GM10248 (cell line): ENCODE data around the gene PPDPF.
"Not testable (repeated sequence)": the region's sequence is repeated elsewhere in the genome, so short reads cannot be mapped to it uniquely, and the experiment has no call there.

Source experiments
- CTCF ChIA-PET: fragments of 300-600 bp; sonication (Branson Sonifier 250); formaldehyde crosslinking; extraction: SDS; loops from one replicate; lab custom pipeline; 2021; ENCODE audit warnings: antibody characterized with exemption; lab: Yijun Ruan, JAX
- POLR2A ChIA-PET: fragments of 350-650 bp; sonication (Branson Sonifier 250); formaldehyde crosslinking; extraction: SDS; loops from one replicate; lab custom pipeline; 2020; ENCODE audit warnings: antibody characterized with exemption; lab: Yijun Ruan, JAX
- DNase-seq: peaks from one replicate; pipeline ENCODE4 v3.0.0; 2012; ENCODE audit errors: extremely low spot score
- TF ChIP-seq, protein P1 (sequence below): IDR thresholded peaks from 2 replicates; pipeline ENCODE4 v1.5.1; 2012; ENCODE audit warnings: mild to moderate bottlenecking, low read depth; ENCODE audit errors: extremely low read depth, missing control alignments, control extremely low read depth

The PPDPF gene

DNA sequence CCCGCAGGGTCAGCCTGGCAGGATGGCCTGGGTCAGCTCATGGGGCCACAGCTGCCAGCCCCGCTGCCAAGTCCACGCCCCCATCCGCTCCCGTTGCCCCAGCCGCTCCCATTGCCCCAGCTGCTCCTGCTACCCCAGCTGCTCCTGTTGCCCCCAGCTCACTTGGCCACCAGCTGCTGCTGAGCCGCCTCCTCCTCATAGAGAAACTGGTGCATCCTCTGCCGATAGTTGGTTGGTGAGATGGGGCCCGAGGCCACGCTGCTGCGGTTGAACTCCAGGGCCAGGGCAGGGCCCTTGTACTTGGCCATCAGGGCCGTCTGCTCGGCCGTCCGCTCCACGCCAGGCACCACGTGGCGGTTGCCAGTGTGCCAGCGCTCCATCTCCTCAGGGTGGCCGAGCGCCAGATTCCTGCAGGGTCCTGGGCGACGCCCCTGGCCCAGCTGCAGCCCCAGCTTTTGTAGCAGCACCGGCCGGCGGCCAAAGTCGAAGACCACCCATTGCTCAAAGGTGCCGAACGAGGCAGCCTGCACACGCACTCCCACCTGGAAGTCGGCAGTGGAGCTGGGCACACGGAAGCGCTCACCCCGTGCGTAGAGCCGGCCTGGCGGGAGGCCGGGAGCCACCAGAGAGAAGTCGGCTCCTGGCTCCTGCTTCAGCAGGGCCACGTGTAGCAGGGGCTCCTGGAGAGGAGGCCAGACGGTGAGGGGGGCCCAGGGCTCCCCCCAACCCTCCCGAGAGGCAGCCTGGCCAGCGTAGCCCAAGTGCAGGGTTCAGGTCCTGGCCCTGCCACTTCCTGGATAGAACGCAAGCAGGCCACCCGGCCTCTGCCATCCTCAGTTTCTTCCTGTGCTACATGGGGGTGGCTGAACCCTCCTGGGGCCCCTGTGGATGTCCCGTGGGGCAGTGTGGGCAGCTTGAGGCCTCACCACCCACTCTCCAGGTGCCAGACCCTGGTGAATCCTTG is 48.7 kb downstream of the PPDPF start:
- TF ChIP-seq, protein P1, sequence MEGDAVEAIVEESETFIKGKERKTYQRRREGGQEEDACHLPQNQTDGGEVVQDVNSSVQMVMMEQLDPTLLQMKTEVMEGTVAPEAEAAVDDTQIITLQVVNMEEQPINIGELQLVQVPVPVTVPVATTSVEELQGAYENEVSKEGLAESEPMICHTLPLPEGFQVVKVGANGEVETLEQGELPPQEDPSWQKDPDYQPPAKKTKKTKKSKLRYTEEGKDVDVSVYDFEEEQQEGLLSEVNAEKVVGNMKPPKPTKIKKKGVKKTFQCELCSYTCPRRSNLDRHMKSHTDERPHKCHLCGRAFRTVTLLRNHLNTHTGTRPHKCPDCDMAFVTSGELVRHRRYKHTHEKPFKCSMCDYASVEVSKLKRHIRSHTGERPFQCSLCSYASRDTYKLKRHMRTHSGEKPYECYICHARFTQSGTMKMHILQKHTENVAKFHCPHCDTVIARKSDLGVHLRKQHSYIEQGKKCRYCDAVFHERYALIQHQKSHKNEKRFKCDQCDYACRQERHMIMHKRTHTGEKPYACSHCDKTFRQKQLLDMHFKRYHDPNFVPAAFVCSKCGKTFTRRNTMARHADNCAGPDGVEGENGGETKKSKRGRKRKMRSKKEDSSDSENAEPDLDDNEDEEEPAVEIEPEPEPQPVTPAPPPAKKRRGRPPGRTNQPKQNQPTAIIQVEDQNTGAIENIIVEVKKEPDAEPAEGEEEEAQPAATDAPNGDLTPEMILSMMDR = no peak
- ChIA-PET POLR2A (no interaction called here), CTCF (interaction anchor here (2.0 to 2.4 kb wide), 3 partner anchors 12 to 31 kb away, joined by 5 to 9 read pairs (median 7); partner anchors contain the start of gene PTK6)
- DNase-seq = no peak

DNA sequence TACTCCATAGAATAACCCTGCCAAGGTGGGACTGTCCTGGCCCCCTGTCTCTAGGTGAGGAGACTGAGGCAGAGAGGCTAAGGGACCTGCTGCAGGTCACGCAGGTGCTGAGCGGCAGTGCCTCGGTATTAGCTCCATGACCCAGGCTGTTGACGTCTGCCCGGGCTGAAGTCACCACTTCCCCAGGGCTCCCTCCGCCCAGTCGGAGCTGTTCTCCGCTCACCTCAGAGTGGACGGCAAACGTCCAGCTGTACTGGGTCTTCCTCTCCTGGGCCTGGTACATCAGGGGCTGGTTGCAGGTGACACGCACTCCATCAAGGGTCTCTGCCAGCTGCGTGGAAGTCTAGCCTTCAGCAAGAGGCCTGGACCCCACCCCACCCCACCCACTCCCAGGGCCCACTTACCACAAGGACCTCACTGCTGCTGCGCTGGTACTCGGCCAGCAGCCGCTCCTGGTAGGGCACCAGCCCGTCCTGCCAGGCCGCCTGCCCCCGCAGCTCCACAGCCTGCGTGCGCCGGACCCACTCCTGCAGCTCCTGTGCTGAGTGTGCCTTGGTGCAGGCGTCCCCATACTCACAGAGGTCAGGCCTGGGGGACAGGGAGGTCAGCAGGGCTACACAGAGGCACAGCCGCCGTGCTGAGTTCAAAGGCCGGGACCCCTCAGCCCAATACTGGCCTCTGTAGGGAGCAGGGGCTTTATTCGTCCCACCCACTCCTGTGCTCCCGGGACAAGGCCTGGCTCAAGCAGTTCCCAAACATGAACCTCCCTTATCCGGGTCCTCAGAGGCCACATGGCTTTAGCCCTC is 49.9 kb downstream of the PPDPF start:
- POLR2A ChIA-PET = no interaction called here
- TF ChIP-seq, protein P1 = no peak
- CTCF ChIA-PET = interaction anchor here (2.0 kb wide), 1 partner anchor 33 kb away, joined by 6 read pairs; the partner anchor contains the start of gene PTK6
- DNase-seq = no peak

DNA sequence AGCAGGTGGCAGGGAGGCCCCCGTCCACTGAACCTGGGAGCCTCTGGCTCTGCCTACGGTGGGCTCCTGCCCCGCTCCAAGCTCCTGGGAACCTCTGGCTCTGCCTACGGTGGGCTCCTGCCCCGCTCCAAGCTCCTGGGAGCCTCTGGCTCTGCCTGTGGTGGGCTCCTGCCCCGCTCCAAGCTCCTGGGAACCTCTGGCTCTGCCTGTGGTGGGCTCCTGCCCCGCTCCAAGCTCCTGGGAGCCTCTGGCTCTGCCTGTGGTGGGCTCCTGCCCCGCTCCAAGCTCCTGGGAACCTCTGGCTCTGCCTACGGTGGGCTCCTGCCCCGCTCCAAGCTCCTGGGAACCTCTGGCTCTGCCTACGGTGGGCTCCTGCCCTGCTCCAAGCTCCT is 50.5 kb downstream of the PPDPF start:
- CTCF ChIA-PET = interaction anchor here (2.0 kb wide), 1 partner anchor 34 kb away, joined by 6 read pairs; the partner anchor contains the start of gene PTK6
- POLR2A ChIA-PET, DNase-seq: not testable (repeated sequence)
